Lower leg skin (tissue), 3 donors: Measurements from ENCODE around the gene ZNF488.

ENCODE experiments used
- POLR2A ChIP-seq, 2 donors: fragments of 450-650 bp; IDR thresholded peaks; one replicate each; pipeline ENCODE4 v1.6.1; 2016 to 2017; ENCODE audit warnings: antibody characterized with exemption in 2 of 2, mild to moderate bottlenecking in 1 of 2, moderate library complexity in 1 of 2
- TF ChIP-seq, protein P1 (sequence below), 3 donors: fragments of 450-650 bp; IDR thresholded peaks; one replicate each; pipeline ENCODE4 v1.5.1; 2016; ENCODE audit warnings: antibody characterized with exemption in 3 of 3, mild to moderate bottlenecking in 3 of 3, moderate library complexity in 2 of 3

DNA sequence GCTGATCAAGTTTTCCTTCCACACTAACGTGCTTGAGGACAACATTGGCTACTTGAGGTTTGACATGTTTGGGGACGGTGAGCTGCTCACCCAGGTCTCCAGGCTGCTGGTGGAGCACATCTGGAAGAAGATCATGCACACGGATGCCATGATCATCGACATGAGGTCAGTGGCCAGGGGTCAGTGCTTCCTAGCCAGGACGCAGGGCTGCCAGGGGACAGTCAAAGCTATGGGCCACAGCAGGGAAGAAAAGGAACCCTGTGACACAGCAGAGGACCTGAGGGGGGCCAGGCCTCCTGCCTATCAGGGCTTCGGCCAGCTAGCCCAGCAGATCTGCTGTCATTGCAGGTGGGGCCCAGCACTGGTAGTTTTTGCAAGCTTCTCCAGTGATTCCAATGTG is 30.7 kb downstream of the ZNF488 start:
- TF ChIP-seq, protein P1, sequence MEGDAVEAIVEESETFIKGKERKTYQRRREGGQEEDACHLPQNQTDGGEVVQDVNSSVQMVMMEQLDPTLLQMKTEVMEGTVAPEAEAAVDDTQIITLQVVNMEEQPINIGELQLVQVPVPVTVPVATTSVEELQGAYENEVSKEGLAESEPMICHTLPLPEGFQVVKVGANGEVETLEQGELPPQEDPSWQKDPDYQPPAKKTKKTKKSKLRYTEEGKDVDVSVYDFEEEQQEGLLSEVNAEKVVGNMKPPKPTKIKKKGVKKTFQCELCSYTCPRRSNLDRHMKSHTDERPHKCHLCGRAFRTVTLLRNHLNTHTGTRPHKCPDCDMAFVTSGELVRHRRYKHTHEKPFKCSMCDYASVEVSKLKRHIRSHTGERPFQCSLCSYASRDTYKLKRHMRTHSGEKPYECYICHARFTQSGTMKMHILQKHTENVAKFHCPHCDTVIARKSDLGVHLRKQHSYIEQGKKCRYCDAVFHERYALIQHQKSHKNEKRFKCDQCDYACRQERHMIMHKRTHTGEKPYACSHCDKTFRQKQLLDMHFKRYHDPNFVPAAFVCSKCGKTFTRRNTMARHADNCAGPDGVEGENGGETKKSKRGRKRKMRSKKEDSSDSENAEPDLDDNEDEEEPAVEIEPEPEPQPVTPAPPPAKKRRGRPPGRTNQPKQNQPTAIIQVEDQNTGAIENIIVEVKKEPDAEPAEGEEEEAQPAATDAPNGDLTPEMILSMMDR (IDR thresholded peaks at IDR 0.05): no peak
- TF ChIP-seq POLR2A (IDR thresholded peaks at IDR 0.05): no peak
